GM12878 (cell line): Measurements from ENCODE around the gene PTPRN2. TPM values are rescaled to one million over a fixed set of nuclear protein-coding genes. Genes with fewer than 3 reads are reported as not detected.

ENCODE experiments used
- ATAC-seq: fragments of 200-7000 bp; cut with Tn5 transposase; 3 replicates; pipeline ENCODE4 v1.9.1; 2020; ENCODE audit warnings: mild to moderate bottlenecking, moderate library complexity
- BruUV-seq: library from RNA; stranded (reverse); fragments of 400-500 nt; replicated peaks from 2 replicates; lab custom pipeline; 2021; lab: Mats Ljungman, UMichigan
- CTCF ChIA-PET: fragments of 300-600 bp; sonication (Branson Sonifier 250); formaldehyde crosslinking; extraction: SDS; loops from one replicate; lab custom pipeline; 2021; ENCODE audit warnings: inconsistent platforms; lab: Yijun Ruan, JAX
- POLR2A ChIA-PET: fragments of 350-600 bp; formaldehyde crosslinking; extraction: SDS; loops from one replicate; lab custom pipeline; 2021; ENCODE audit warnings: inconsistent platforms; lab: Charles Lee
- RAD21 ChIA-PET: fragments of 300-600 bp; sonication (Branson Sonifier 250); formaldehyde crosslinking; loops from one replicate; lab custom pipeline; 2023; ENCODE audit warnings: antibody characterized with exemption; ENCODE audit not compliant: unreplicated experiment; lab: Charles Lee
- SMC1A ChIA-PET: fragments of 300-600 bp; sonication (Branson Sonifier 250); formaldehyde crosslinking; loops from one replicate; lab custom pipeline; 2023; ENCODE audit not compliant: unreplicated experiment, uncharacterized antibody; lab: Charles Lee
- DNase-seq: peaks from one replicate; pipeline ENCODE4 v3.0.0-alpha.2; 2011; ENCODE audit warnings: low read depth, low spot score
- FAIRE-seq: peaks from 3 replicates; lab custom pipeline; 2011; peaks lifted over from hg19 to GRCh38; lab: Jason Lieb, UNC
- H2AFZ ChIP-seq: 2 replicates; pipeline ENCODE4 v1.6.0; 2011; ENCODE audit warnings: low read depth, low read length, control low read depth; ENCODE audit not compliant: control insufficient read depth
- H3K27ac ChIP-seq: 2 replicates; pipeline ENCODE4 v1.5.1; 2011; ENCODE audit warnings: control low read depth; ENCODE audit not compliant: control insufficient read depth, insufficient read depth
- H3K27me3 ChIP-seq, 2 experiments: replicated peaks in 1 of 2; 2 replicates each; pipeline versions ENCODE4 v1.6.0 to v1.6.1; 2011; ENCODE audit warnings: low read length in 1 of 2; ENCODE audit not compliant: control insufficient read depth in 2 of 2, insufficient read depth in 2 of 2
- H3K36me3 ChIP-seq, 2 experiments: 2 replicates each; pipeline ENCODE4 v1.5.1; 2011; ENCODE audit warnings: low read length in 1 of 2; ENCODE audit not compliant: control insufficient read depth in 2 of 2, insufficient read depth in 2 of 2
- H3K4me1 ChIP-seq: 2 replicates; pipeline ENCODE4 v1.6.1; 2011; ENCODE audit warnings: mild to moderate bottlenecking, low read length, moderate library complexity, mixed read lengths; ENCODE audit not compliant: control insufficient read depth, insufficient read depth
- H3K4me2 ChIP-seq: 2 replicates; pipeline ENCODE4 v1.6.0; 2011; ENCODE audit warnings: control low read depth; ENCODE audit not compliant: control insufficient read depth, insufficient read depth
- H3K4me3 ChIP-seq: fragments of 200-600 bp; sonication (generic); 2 replicates; pipeline ENCODE4 v1.5.1; 2016
- H3K79me2 ChIP-seq: 2 replicates; pipeline ENCODE4 v1.6.0; 2011; ENCODE audit warnings: low read length; ENCODE audit not compliant: control insufficient read depth, insufficient read depth
- H3K9ac ChIP-seq: 2 replicates; pipeline ENCODE4 v1.8.0; 2011; ENCODE audit warnings: low read length, control low read depth, mixed read lengths; ENCODE audit not compliant: control insufficient read depth, insufficient read depth
- H3K9me3 ChIP-seq: replicated peaks from 3 replicates; pipeline ENCODE4 v1.5.1; 2011; ENCODE audit warnings: mild to moderate bottlenecking, low read length; ENCODE audit not compliant: control insufficient read depth, insufficient read depth
- H4K20me1 ChIP-seq: 2 replicates; pipeline ENCODE4 v1.6.0; 2011; ENCODE audit not compliant: control insufficient read depth, insufficient read depth
- CBFB ChIP-seq: IDR thresholded peaks from 2 replicates; pipeline ENCODE4 v1.6.1; 2016; ENCODE audit warnings: antibody characterized with exemption, low read depth
- HDAC2 ChIP-seq: fragments of 200-600 bp; sonication (generic); IDR thresholded peaks from 2 replicates; pipeline ENCODE4 v1.6.1; 2017
- IRF3 ChIP-seq: fragments of 450-650 bp; IDR thresholded peaks from 2 replicates; pipeline ENCODE4 v1.6.1; 2014; ENCODE audit warnings: mild to moderate bottlenecking
- KDM1A ChIP-seq: fragments of 200-600 bp; sonication (generic); IDR thresholded peaks from 2 replicates; pipeline ENCODE4 v1.6.1; 2016; ENCODE audit warnings: borderline replicate concordance
- MEF2B ChIP-seq: fragments of 450-650 bp; IDR thresholded peaks from 2 replicates; pipeline ENCODE4 v1.6.1; 2018; ENCODE audit warnings: mild to moderate bottlenecking, moderate library complexity; ENCODE audit not compliant: partially characterized antibody, poor library complexity, severe bottlenecking
- NFYB ChIP-seq: IDR thresholded peaks from 2 replicates; pipeline ENCODE4 v1.6.1; 2011; ENCODE audit warnings: low read depth, mild to moderate bottlenecking, low read length, improper control_type of control experiment, moderate library complexity; ENCODE audit not compliant: insufficient read depth
- POLR2AphosphoS5 ChIP-seq: IDR thresholded peaks from 2 replicates; pipeline ENCODE4 v1.6.1; 2011; ENCODE audit warnings: mild to moderate bottlenecking, low read length, inconsistent platforms
- RELA ChIP-seq: fragments of 450-650 bp; IDR thresholded peaks from 2 replicates; pipeline ENCODE4 v1.8.0; 2014; ENCODE audit warnings: borderline replicate concordance; ENCODE audit not compliant: partially characterized antibody
- SMAD5 ChIP-seq: IDR thresholded peaks from 2 replicates; pipeline ENCODE4 v1.6.1; 2016; ENCODE audit warnings: antibody characterized with exemption, low read depth
- STAT1 ChIP-seq: fragments of 450-650 bp; conservative IDR thresholded peaks from 2 replicates; pipeline ENCODE4 v1.6.1; 2014; ENCODE audit warnings: antibody characterized with exemption, mild to moderate bottlenecking
- SUPT20H ChIP-seq: IDR thresholded peaks from 2 replicates; pipeline ENCODE4 v1.6.1; 2011; ENCODE audit warnings: low read depth, mild to moderate bottlenecking, low read length, moderate library complexity, borderline replicate concordance; ENCODE audit not compliant: control insufficient read depth
- TARDBP ChIP-seq: IDR thresholded peaks from 2 replicates; pipeline ENCODE4 v1.6.1; 2016; ENCODE audit warnings: borderline replicate concordance
- TCF12 ChIP-seq: IDR thresholded peaks from 2 replicates; pipeline ENCODE4 v1.6.1; 2011; ENCODE audit warnings: low read depth, mild to moderate bottlenecking, low read length
- USF2 ChIP-seq: IDR thresholded peaks from 2 replicates; pipeline ENCODE4 v1.6.1; 2011; ENCODE audit warnings: low read depth, low read length, improper control_type of control experiment, borderline replicate concordance
- ZBTB33 ChIP-seq: fragments of 450-650 bp; IDR thresholded peaks from 2 replicates; pipeline ENCODE4 v1.6.1; 2017; ENCODE audit warnings: mild to moderate bottlenecking
- ZBTB40 ChIP-seq: fragments of 450-650 bp; IDR thresholded peaks from 2 replicates; pipeline ENCODE4 v1.6.1; 2016; ENCODE audit warnings: mild to moderate bottlenecking, moderate library complexity, borderline replicate concordance
- ZNF207 ChIP-seq: fragments of 450-650 bp; IDR thresholded peaks from 2 replicates; pipeline ENCODE4 v1.6.1; 2014; ENCODE audit warnings: antibody characterized with exemption, mild to moderate bottlenecking, borderline replicate concordance
- WGBS: methylation state at CpG from one replicate; pipeline ENCODE4 v1.1.6; 2016; ENCODE audit warnings: low lambda C conversion rate; ENCODE audit not compliant: insufficient replicate concordance, insufficient coverage; ENCODE audit errors: missing lambda C conversion rate; 5-methylcytosine and 5-hydroxymethylcytosine counted together
- in situ Hi-C: fragments of 300-500 bp; cut with MboI; formaldehyde crosslinking; loops from 9 replicates; pipeline ENCODE4 v1.14.3; 2018; ENCODE audit warnings: mixed read lengths
- intact Hi-C: fragments of 100-400 bp; cut with micrococcal nuclease; formaldehyde crosslinking; loops from one replicate; pipeline ENCODE4 v1.14.2; 2022; ENCODE audit not compliant: unreplicated experiment
- polyA plus RNA-seq, 11 experiments: library from polyadenylated mRNA; depleted of rRNA in 4 of 11; unstranded in 6 of 11; stranded (reverse) in 5 of 11; fragments of >200 nt; fragmentation: Nextera tagmentation in 4 of 11; fragmentation: Illumina TruSeq in 1 of 11; extraction: Ambion mirVana in 4 of 11; extraction: Trizol in 1 of 11; gene quantifications; 1 replicate in 1 of 11; 2 replicates in 10 of 11; pipeline versions ENCODE4 v1.2.1 to v1.2.3, GENCODE V29; 2011 to 2016; ENCODE audit warnings: inconsistent platforms in 2 of 11, missing spikeins in 2 of 11, low read depth in 1 of 11
- total RNA-seq, 4 experiments: library from RNA; depleted of rRNA in 3 of 4; stranded (reverse); fragments of >200 nt in 3 of 4; fragmentation: Illumina TruSeq in 1 of 4; extraction: Trizol in 1 of 4; gene quantifications; 2 replicates each; pipeline versions ENCODE4 v1.2.1 to v1.2.3, GENCODE V29; 2013 to 2021

The PTPRN2 gene
- total and polyA plus RNA-seq, 10 of the 15 experiments (the other 5 are each of a cell fraction or from before 2014, with no cell fraction given) = 5.4 TPM; not detected in 9

GRCh38 chr7:157916946-157917640 lies 670.5 kb downstream of the PTPRN2 start:
- H3K9ac ChIP-seq = no peak overlapping the region
- H3K4me3 ChIP-seq = no peak overlapping the region
- 53% methylated on average over 22 of the region's 23 CpGs for WGBS
- CTCF ChIA-PET = no interaction called here
- FAIRE-seq = no peak
- POLR2A ChIA-PET = no interaction called here
- H3K27ac ChIP-seq = no peak overlapping the region
- H3K9me3 ChIP-seq = peaks cover 2% of the 10 kb centered on the region; the same call in 1 of the 3 replicates
- RAD21 ChIA-PET = no interaction called here
- no peak overlapping the region for H3K4me2 ChIP-seq
- intact Hi-C loops = no loop called here
- no peaks in the 10 kb centered on the region for H3K79me2 ChIP-seq
- DNase-seq = no peak
- H2AFZ ChIP-seq = no peak overlapping the region
- in situ Hi-C loops = no loop called here
- H4K20me1 ChIP-seq = no peaks in the 10 kb centered on the region
- no peaks in the 10 kb centered on the region for H3K27me3 ChIP-seq
- SMC1A ChIA-PET = no interaction called here
- no peaks in the 10 kb centered on the region for H3K36me3 ChIP-seq
- ATAC-seq = no peak
- no TSS peak for BruUV-seq
- no peaks in the 10 kb centered on the region for H3K4me1 ChIP-seq
- TF ChIP-seq RELA = no peak
- TF ChIP-seq ZBTB40 = no peak
- no peak for TF ChIP-seq SMAD5
- no peak for TF ChIP-seq TARDBP
- TF ChIP-seq IRF3 = no peak
- TF ChIP-seq ZNF207 = no peak
- no peak for TF ChIP-seq MEF2B
- no peak for TF ChIP-seq CBFB
- TF ChIP-seq SUPT20H = no peak
- TF ChIP-seq ZBTB33 = no peak
- no peak for TF ChIP-seq POLR2AphosphoS5
- no peak for TF ChIP-seq NFYB
- TF ChIP-seq TCF12 = no peak
- TF ChIP-seq USF2 = no peak
- TF ChIP-seq HDAC2 = no peak
- no peak for TF ChIP-seq STAT1
- TF ChIP-seq KDM1A = no peak
